Thyroid gland (tissue), 4 donors: ENCODE measurements around the gene ADCY1.

ENCODE experiments used
- CTCF ChIP-seq, 6 experiments: fragments of 200-600 bp in 3 of 6; fragments of 450-650 bp in 3 of 6; sonication (generic) in 3 of 6; IDR thresholded peaks; one replicate each; pipeline ENCODE4 v1.5.1; 2016 to 2019; ENCODE audit warnings: antibody characterized with exemption in 6 of 6, mild to moderate bottlenecking in 2 of 6, inconsistent platforms in 1 of 6, moderate library complexity in 1 of 6
- POLR2A ChIP-seq, 2 donors: fragments of 450-650 bp; IDR thresholded peaks; one replicate each; pipeline ENCODE4 v1.6.1; 2017; ENCODE audit warnings: antibody characterized with exemption in 2 of 2, mild to moderate bottlenecking in 2 of 2, moderate library complexity in 1 of 2

DNA sequence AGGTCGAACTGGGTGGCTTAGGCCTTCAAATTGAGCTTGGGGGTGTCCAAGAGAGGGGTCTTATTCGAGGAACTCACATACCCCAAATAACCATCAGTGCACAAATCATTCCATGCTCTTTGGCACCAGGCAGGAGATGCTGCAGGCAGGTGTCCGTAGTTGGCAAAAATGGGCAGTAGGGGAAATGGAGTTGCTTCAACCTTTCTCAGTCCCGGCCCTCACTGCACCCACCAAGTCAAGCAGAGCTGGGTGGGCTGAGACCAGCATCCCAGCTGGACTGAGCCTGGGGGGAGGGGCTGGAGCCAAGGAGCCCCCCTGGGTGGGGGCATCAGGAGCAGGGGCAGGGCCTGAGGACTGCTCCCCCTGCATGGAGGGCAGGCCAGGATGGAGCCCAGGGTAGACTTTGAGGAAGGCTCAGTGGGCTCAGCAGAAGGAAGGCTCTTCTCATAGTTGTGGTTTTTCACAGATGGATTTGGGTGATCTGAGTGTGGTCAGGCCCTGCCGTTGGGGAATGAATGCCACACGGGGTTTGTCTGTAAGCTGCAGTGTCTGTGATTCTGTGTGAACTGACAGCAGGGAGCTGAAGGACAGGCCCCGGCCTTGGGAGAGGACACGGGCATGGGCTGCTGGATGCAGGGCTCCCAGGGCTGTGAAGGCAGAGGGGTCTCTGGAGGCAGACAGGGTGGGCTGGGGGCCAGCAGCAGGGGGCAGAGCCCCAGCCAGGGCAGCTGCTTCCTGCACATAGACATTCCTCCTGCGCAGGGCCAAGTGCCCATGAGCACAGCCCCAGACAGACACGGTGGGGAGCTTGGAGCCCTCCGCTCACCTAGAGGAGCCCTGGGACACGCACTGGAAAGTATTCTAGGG, 144.5 kb downstream of the ADCY1 start:
- TF ChIP-seq CTCF (IDR thresholded peaks at IDR 0.05): no peak
- no peak for TF ChIP-seq POLR2A (IDR thresholded peaks at IDR 0.05)
